SK-N-SH (cell line): ENCODE data around the gene CNTN4.

ENCODE experiments used
- CHD2 ChIP-seq: fragments of 150-350 bp; IDR thresholded peaks from 2 replicates; pipeline ENCODE4 v1.6.1; 2018; ENCODE audit warnings: low read length; ENCODE audit not compliant: partially characterized antibody
- EP300 ChIP-seq, 2 experiments: IDR thresholded peaks; 2 replicates each; pipeline versions ENCODE4 v1.4.0 to v1.6.1; 2012; ENCODE audit warnings: borderline replicate concordance in 1 of 2, low read depth in 1 of 2, low read length in 1 of 2
- GABPA ChIP-seq: IDR thresholded peaks from 2 replicates; pipeline ENCODE4 v1.4.0; 2012; ENCODE audit warnings: low read depth, mild to moderate bottlenecking
- NRF1 ChIP-seq: IDR thresholded peaks from 2 replicates; pipeline ENCODE4 v1.6.1; 2012; ENCODE audit warnings: low read depth, mild to moderate bottlenecking, low read length
- POLR2AphosphoS5 ChIP-seq: IDR thresholded peaks from 2 replicates; pipeline ENCODE4 v1.6.1; 2012; ENCODE audit warnings: low read depth, low read length
- RFX5 ChIP-seq: IDR thresholded peaks from 2 replicates; pipeline ENCODE4 v1.6.1; 2012; ENCODE audit warnings: mild to moderate bottlenecking, improper control_type of control experiment, low read length
- SMC3 ChIP-seq: IDR thresholded peaks from 2 replicates; pipeline ENCODE4 v1.6.1; 2012; ENCODE audit warnings: low read depth, low read length, improper control_type of control experiment
- TF ChIP-seq, protein P1 (sequence below): fragments of 200-600 bp; sonication (generic); IDR thresholded peaks from 2 replicates; pipeline ENCODE4 v1.6.1; 2017; ENCODE audit warnings: antibody characterized with exemption, mild to moderate bottlenecking, moderate library complexity
- TF ChIP-seq, protein P2 (sequence below): IDR thresholded peaks from 2 replicates; pipeline ENCODE4 v1.6.1; 2012; ENCODE audit warnings: mild to moderate bottlenecking, low read depth, low read length, moderate library complexity
- TF ChIP-seq, protein P3 (sequence below): fragments of 150-350 bp; IDR thresholded peaks from 2 replicates; pipeline ENCODE4 v1.6.1; 2017; ENCODE audit warnings: antibody characterized with exemption, low read length, low read depth, borderline replicate concordance

DNA sequence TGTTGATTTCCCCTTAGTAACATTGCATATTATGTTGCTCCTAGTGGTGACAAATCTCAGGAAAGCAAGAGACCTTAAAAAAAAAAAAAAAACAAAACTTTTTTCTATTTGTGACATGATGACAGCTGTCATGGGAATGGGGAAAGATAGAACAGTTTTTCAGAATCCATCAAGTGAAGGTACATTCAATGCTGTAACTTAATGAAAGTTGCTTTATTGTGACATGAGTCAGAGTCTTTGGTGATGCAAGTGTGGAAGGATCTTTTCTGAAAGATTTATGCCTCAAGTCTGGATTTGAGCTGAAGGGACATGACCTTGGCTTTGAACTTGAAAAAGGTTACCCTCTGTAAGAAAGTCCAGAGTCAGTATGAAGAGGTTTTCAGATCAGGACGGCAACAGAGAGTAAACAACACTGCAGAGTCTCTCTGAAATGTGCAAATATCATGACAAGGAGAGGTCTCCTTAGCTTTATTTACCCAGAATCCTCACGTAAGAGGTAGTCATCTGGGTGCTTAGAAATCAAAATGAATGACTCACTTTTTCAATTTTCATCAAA, 424.7 kb downstream of the CNTN4 start:
- TF ChIP-seq EP300 (IDR thresholded peaks at IDR 0.05; ENCODE audit: borderline replicate concordance in 1 of 2, low read depth in 1 of 2, low read length in 1 of 2) (no peak), SMC3 (no peak), CHD2 (no peak), NRF1 (no peak), RFX5 (no peak), POLR2AphosphoS5 (no peak), GABPA (no peak)
- TF ChIP-seq, protein P1, sequence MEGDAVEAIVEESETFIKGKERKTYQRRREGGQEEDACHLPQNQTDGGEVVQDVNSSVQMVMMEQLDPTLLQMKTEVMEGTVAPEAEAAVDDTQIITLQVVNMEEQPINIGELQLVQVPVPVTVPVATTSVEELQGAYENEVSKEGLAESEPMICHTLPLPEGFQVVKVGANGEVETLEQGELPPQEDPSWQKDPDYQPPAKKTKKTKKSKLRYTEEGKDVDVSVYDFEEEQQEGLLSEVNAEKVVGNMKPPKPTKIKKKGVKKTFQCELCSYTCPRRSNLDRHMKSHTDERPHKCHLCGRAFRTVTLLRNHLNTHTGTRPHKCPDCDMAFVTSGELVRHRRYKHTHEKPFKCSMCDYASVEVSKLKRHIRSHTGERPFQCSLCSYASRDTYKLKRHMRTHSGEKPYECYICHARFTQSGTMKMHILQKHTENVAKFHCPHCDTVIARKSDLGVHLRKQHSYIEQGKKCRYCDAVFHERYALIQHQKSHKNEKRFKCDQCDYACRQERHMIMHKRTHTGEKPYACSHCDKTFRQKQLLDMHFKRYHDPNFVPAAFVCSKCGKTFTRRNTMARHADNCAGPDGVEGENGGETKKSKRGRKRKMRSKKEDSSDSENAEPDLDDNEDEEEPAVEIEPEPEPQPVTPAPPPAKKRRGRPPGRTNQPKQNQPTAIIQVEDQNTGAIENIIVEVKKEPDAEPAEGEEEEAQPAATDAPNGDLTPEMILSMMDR = no peak
- TF ChIP-seq, protein P2, sequence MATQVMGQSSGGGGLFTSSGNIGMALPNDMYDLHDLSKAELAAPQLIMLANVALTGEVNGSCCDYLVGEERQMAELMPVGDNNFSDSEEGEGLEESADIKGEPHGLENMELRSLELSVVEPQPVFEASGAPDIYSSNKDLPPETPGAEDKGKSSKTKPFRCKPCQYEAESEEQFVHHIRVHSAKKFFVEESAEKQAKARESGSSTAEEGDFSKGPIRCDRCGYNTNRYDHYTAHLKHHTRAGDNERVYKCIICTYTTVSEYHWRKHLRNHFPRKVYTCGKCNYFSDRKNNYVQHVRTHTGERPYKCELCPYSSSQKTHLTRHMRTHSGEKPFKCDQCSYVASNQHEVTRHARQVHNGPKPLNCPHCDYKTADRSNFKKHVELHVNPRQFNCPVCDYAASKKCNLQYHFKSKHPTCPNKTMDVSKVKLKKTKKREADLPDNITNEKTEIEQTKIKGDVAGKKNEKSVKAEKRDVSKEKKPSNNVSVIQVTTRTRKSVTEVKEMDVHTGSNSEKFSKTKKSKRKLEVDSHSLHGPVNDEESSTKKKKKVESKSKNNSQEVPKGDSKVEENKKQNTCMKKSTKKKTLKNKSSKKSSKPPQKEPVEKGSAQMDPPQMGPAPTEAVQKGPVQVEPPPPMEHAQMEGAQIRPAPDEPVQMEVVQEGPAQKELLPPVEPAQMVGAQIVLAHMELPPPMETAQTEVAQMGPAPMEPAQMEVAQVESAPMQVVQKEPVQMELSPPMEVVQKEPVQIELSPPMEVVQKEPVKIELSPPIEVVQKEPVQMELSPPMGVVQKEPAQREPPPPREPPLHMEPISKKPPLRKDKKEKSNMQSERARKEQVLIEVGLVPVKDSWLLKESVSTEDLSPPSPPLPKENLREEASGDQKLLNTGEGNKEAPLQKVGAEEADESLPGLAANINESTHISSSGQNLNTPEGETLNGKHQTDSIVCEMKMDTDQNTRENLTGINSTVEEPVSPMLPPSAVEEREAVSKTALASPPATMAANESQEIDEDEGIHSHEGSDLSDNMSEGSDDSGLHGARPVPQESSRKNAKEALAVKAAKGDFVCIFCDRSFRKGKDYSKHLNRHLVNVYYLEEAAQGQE = no peak
- TF ChIP-seq, protein P3, sequence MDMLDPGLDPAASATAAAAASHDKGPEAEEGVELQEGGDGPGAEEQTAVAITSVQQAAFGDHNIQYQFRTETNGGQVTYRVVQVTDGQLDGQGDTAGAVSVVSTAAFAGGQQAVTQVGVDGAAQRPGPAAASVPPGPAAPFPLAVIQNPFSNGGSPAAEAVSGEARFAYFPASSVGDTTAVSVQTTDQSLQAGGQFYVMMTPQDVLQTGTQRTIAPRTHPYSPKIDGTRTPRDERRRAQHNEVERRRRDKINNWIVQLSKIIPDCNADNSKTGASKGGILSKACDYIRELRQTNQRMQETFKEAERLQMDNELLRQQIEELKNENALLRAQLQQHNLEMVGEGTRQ = no peak
